Right lobe of liver (tissue), 4 donors: ENCODE measurements around the gene SH3GL3.

Experiments used
- POLR2A ChIP-seq: fragments of 450-650 bp; IDR thresholded peaks from one replicate; pipeline ENCODE4 v1.6.1; 2017; ENCODE audit warnings: antibody characterized with exemption, mild to moderate bottlenecking
- TF ChIP-seq, protein P1 (sequence below), 4 donors: fragments of 200-600 bp in 3 of 4; fragments of 450-650 bp in 1 of 4; IDR thresholded peaks; one replicate each; pipeline versions ENCODE4 v1.5.1 to v1.8.0; 2016 to 2022; ENCODE audit warnings: antibody characterized with exemption in 4 of 4, mild to moderate bottlenecking in 2 of 4
- donor health status: DM: no; HTN: no; CAD: no.
- donor health status: DM: no; HTN: no; CAD: no.
- donor health status: DM: no; HTN: yes; CAD: no.

- no peak for TF ChIP-seq POLR2A
- TF ChIP-seq, protein P1, sequence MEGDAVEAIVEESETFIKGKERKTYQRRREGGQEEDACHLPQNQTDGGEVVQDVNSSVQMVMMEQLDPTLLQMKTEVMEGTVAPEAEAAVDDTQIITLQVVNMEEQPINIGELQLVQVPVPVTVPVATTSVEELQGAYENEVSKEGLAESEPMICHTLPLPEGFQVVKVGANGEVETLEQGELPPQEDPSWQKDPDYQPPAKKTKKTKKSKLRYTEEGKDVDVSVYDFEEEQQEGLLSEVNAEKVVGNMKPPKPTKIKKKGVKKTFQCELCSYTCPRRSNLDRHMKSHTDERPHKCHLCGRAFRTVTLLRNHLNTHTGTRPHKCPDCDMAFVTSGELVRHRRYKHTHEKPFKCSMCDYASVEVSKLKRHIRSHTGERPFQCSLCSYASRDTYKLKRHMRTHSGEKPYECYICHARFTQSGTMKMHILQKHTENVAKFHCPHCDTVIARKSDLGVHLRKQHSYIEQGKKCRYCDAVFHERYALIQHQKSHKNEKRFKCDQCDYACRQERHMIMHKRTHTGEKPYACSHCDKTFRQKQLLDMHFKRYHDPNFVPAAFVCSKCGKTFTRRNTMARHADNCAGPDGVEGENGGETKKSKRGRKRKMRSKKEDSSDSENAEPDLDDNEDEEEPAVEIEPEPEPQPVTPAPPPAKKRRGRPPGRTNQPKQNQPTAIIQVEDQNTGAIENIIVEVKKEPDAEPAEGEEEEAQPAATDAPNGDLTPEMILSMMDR (IDR thresholded peaks at IDR 0.05), result no peak
Observed at GRCh38 chr15:83471307-83471866, 24.2 kb downstream of the SH3GL3 start.
